Ovary (tissue), 9 donors: ENCODE results near the gene CD99L2. TPM values are rescaled to one million over a fixed set of nuclear protein-coding genes. Genes with fewer than 3 reads are reported as not detected.

Experiments used
- DNase-seq, 5 donors: peaks; one replicate each; pipeline ENCODE4 v3.0.0-alpha.2; 2019 to 2020
- H3K27ac ChIP-seq, 2 donors: fragments of 200-600 bp; one replicate each; pipeline versions ENCODE4 v1.5.1 to v1.8.0; 2019 to 2022
- H3K27me3 ChIP-seq: fragments of 200-600 bp; one replicate; pipeline ENCODE4 v1.8.0; 2022
- H3K36me3 ChIP-seq: fragments of 200-600 bp; sonication (generic); one replicate; pipeline ENCODE4 v1.5.1; 2019
- H3K4me1 ChIP-seq: one replicate; pipeline ENCODE4 v1.8.1; 2013; ENCODE audit warnings: mild to moderate bottlenecking, moderate library complexity; ENCODE audit not compliant: insufficient read depth
- H3K4me3 ChIP-seq: fragments of 200-600 bp; sonication (generic); one replicate; pipeline ENCODE4 v1.5.1; 2017
- H3K9me3 ChIP-seq, 2 donors: fragments of 200-600 bp in 1 of 2; sonication (generic) in 1 of 2; one replicate each; pipeline versions ENCODE4 v1.5.1 to v1.8.1; 2013 to 2019; ENCODE audit warnings: mild to moderate bottlenecking in 1 of 2, moderate library complexity in 1 of 2
- CTCF ChIP-seq, 3 donors: fragments of 450-650 bp in 2 of 3; fragments of 200-600 bp in 1 of 3; IDR thresholded peaks; one replicate each; pipeline versions ENCODE4 v1.5.1 to v1.8.0; 2016 to 2022; ENCODE audit warnings: antibody characterized with exemption in 3 of 3, mild to moderate bottlenecking in 1 of 3
- EP300 ChIP-seq: sonication (generic); formaldehyde crosslinking; IDR thresholded peaks from one replicate; pipeline ENCODE4 v1.6.1; 2017; ENCODE audit warnings: antibody characterized with exemption
- POLR2A ChIP-seq: fragments of 450-650 bp; IDR thresholded peaks from one replicate; pipeline ENCODE4 v1.6.1; 2017; ENCODE audit warnings: antibody characterized with exemption, mild to moderate bottlenecking, moderate library complexity
- WGBS, 3 donors: extraction: QIAGEN DNeasy Blood & Tissue Kit in 1 of 3; methylation state at CpG; one replicate each; pipeline versions ENCODE4 v1.1.5 to v1.1.7; 2013 to 2017; 5-methylcytosine and 5-hydroxymethylcytosine counted together
- intact Hi-C, 4 donors: fragments of 100-400 bp; cut with DNase I; formaldehyde crosslinking; loops; one replicate each; pipeline versions ENCODE4 v1.11.0 to v1.15.1; 2022 to 2023
- polyA plus RNA-seq, 2 donors: library from polyadenylated mRNA; stranded (reverse); fragments of 200-250 nt in 1 of 2; fragments of 350-450 nt in 1 of 2; fragmentation: Illumina TruSeq in 1 of 2; extraction: RNeasy Lipid Tissue Mini Kit (QIAGEN cat#74804) in 1 of 2; gene quantifications; one replicate each; pipeline ENCODE4 v1.2.3, GENCODE V29; 2013 to 2014
- total RNA-seq, 7 donors: library from RNA; depleted of rRNA in 2 of 7; stranded (reverse); fragments of >200 nt in 2 of 7; fragmentation: NEBNext Ultra II Directional in 3 of 7; extraction: Animal tissue kit (Norgen Biotek cat#: 25700) in 3 of 7; gene quantifications; one replicate each; pipeline versions ENCODE4 v1.1.0 to v1.2.4, GENCODE V29; 2016 to 2023
- donor health status: DM: no; HTN: no; CAD: no; lungs with moderate emphysema.
- donor health status: DM: no; HTN: no; CAD: no.
- donor health status: Bipolar disorder and iron deficiency.
- donor health status: DM: yes; HTN: yes; CAD: no.
- donor health status: DM: no; HTN: no; CAD: no.
- donor health status: DM: yes; HTN: yes; CAD: no.

CD99L2 gene
- total and polyA plus RNA-seq, 9 donors = 38.7 to 64.6 (median 53.0) TPM

- Histone ChIP-seq H3K27me3 (no peaks in the 10 kb centered on the region), H3K9me3 (no peaks in the 10 kb centered on the region), H3K36me3 (no peaks in the 10 kb centered on the region), H3K4me3 (no peak overlapping the region), H3K4me1 (no peaks in the 10 kb centered on the region), H3K27ac (no peak overlapping the region)
- 30 to 41% (median 36%) methylated on average over 23 to 26 of the region's 26 CpGs for WGBS, 3 donors
- DNase-seq = peak; percentile 68 to 87 (median 78)
- TF ChIP-seq POLR2A (no peak), EP300 (no peak), CTCF (IDR thresholded peaks at IDR 0.05) (peak; percentile 31 to 69 (median 63))
- intact Hi-C loops = loop anchor here in 3 of 4 donors (2.0 to 5.0 kb wide), 2 partner anchors 310 kb away; no protein-coding TSS in a partner anchor
These were observed 126.1 kb downstream of the CD99L2 start for GRCh38 chrX:150772150-150772970.

GRCh38 chrX:150771116-150771515 lies 127.4 kb downstream of the CD99L2 start:
- no peak for DNase-seq
- intact Hi-C loops = loop anchor here in 1 of 4 donors (5.0 kb wide), 1 partner anchor 311 kb away; no protein-coding TSS in a partner anchor
- Histone ChIP-seq H3K27me3 (no peaks in the 10 kb centered on the region), H3K36me3 (no peaks in the 10 kb centered on the region), H3K27ac (no peak overlapping the region), H3K4me1 (no peaks in the 10 kb centered on the region), H3K9me3 (no peaks in the 10 kb centered on the region), H3K4me3 (no peak overlapping the region)
- no peak for TF ChIP-seq EP300
- WGBS, 3 donors = 81 to 86% (median 86%) methylated on average over 16 of the region's 16 CpGs

GRCh38 chrX:150770623-150771022 lies 127.8 kb downstream of the CD99L2 start:
- Histone ChIP-seq H3K4me1 (no peaks in the 10 kb centered on the region), H3K36me3 (no peaks in the 10 kb centered on the region), H3K27me3 (no peaks in the 10 kb centered on the region), H3K27ac (no peak overlapping the region), H3K9me3 (no peaks in the 10 kb centered on the region), H3K4me3 (no peak overlapping the region)
- no peak for TF ChIP-seq CTCF (IDR thresholded peaks at IDR 0.05)
- TF ChIP-seq POLR2A = no peak
- no peak for TF ChIP-seq EP300
- intact Hi-C loops = loop anchor here in 1 of 4 donors (5.0 kb wide), 1 partner anchor 312 kb away; no protein-coding TSS in a partner anchor
- WGBS, 3 donors = 78 to 86% (median 79%) methylated on average over 14 to 17 of the region's 17 CpGs
- no peak for DNase-seq

- TF ChIP-seq POLR2A = no peak
- TF ChIP-seq EP300 = no peak
- no peak for TF ChIP-seq CTCF (IDR thresholded peaks at IDR 0.05)
- Histone ChIP-seq H3K27ac (no peak overlapping the region), H3K4me1 (no peaks in the 10 kb centered on the region), H3K36me3 (no peaks in the 10 kb centered on the region), H3K27me3 (no peaks in the 10 kb centered on the region), H3K9me3 (no peaks in the 10 kb centered on the region), H3K4me3 (no peak overlapping the region)
- intact Hi-C loops = no loop called here
- WGBS, 3 donors = 81 to 91% (median 88%) methylated on average over 12 to 13 of the region's 13 CpGs
- DNase-seq = no peak
These were observed 129.1 kb downstream of the CD99L2 start for GRCh38 chrX:150769408-150769807.
